HCT116 (cell line): Measurements from ENCODE around the gene MRPS18C. TPM values are rescaled to one million over a fixed set of nuclear protein-coding genes. Genes with fewer than 3 reads are reported as not detected.
"Not testable (repeated sequence)": the region's sequence is repeated elsewhere in the genome, so short reads cannot be mapped to it uniquely, and the experiment has no call there.

ENCODE experiments used
- ATAC-seq: fragments of 200-7000 bp; cut with Tn5 transposase; 2 replicates; pipeline ENCODE4 v1.9.1; 2020; ENCODE audit warnings: mild to moderate bottlenecking, moderate library complexity
- BruUV-seq: library from RNA; stranded (reverse); fragments of 400-500 nt; replicated peaks from 2 replicates; lab custom pipeline; 2021; lab: Mats Ljungman, UMichigan
- CTCF ChIA-PET: fragments of 300-600 bp; sonication (Branson Sonifier 250); formaldehyde crosslinking; loops from one replicate; lab custom pipeline; 2021; ENCODE audit warnings: antibody characterized with exemption; lab: Charles Lee
- POLR2A ChIA-PET: fragments of 300-600, 350-600 bp; sonication (Branson Sonifier 250); formaldehyde crosslinking; loops from one replicate; lab custom pipeline; 2021; ENCODE audit warnings: antibody characterized with exemption; lab: Charles Lee
- RAD21 ChIA-PET, 2 experiments: fragments of 300-600 bp; sonication (Branson Sonifier 250); formaldehyde crosslinking; loops; one replicate each; lab custom pipeline; 2023; ENCODE audit warnings: low total read pairs in 2 of 2; ENCODE audit not compliant: uncharacterized antibody in 2 of 2, unreplicated experiment in 2 of 2, low non-redundant PET in 1 of 2; lab: Charles Lee
- DNase-seq: peaks from one replicate; pipeline ENCODE4 v3.0.0-alpha.2; 2010; ENCODE audit warnings: low read depth, low spot score
- H2AFZ ChIP-seq: fragments of 200-600 bp; shearing (Covaris generic), sonication (generic); 2 replicates; pipeline ENCODE4 v1.6.1; 2017; ENCODE audit warnings: low read depth, mixed run types, mixed read lengths, antibody characterized with exemption, low read length; ENCODE audit not compliant: poor library complexity, severe bottlenecking
- H3K27ac ChIP-seq: 2 replicates; pipeline ENCODE4 v1.5.1; 2012; ENCODE audit warnings: low read depth, low read length
- H3K27me3 ChIP-seq: fragments of 200-600 bp; sonication (generic); 2 replicates; pipeline ENCODE4 v1.6.1; 2016; ENCODE audit warnings: mixed run types, low read length, mixed read lengths; ENCODE audit not compliant: insufficient read depth
- H3K36me3 ChIP-seq, 2 experiments: fragments of 200-500 bp in 1 of 2; fragments of 200-600 bp in 1 of 2; sonication (Bioruptor generic) in 1 of 2; sonication (generic) in 1 of 2; 2 replicates each; pipeline versions ENCODE4 v1.5.1 to v1.6.1; 2014 to 2016; ENCODE audit warnings: low read length in 2 of 2, inconsistent platforms in 1 of 2, mixed read lengths in 1 of 2, mixed run types in 1 of 2; ENCODE audit not compliant: insufficient read depth in 2 of 2, control insufficient read depth in 1 of 2
- H3K4me1 ChIP-seq, 2 experiments: fragments of 200-600 bp in 1 of 2; sonication (generic) in 1 of 2; 2 replicates each; pipeline versions ENCODE4 v1.5.1 to v1.6.1; 2012 to 2017; ENCODE audit warnings: low read length in 2 of 2, inconsistent platforms in 1 of 2, mild to moderate bottlenecking in 1 of 2, mixed read lengths in 1 of 2, mixed run types in 1 of 2, moderate library complexity in 1 of 2; ENCODE audit not compliant: insufficient read depth in 2 of 2, control insufficient read depth in 1 of 2
- H3K4me2 ChIP-seq: fragments of 200-600 bp; sonication (generic); 2 replicates; pipeline ENCODE4 v1.6.1; 2017; ENCODE audit warnings: mixed run types, low read length, mixed read lengths
- H3K4me3 ChIP-seq, 2 experiments: fragments of 200-600 bp in 1 of 2; sonication (generic) in 1 of 2; replicated peaks in 1 of 2; 2 replicates each; pipeline ENCODE4 v1.5.1; 2011 to 2016; ENCODE audit warnings: low read length in 2 of 2, control low read depth in 1 of 2, low read depth in 1 of 2, mild to moderate bottlenecking in 1 of 2, mixed read lengths in 1 of 2, mixed run types in 1 of 2
- H3K79me2 ChIP-seq: fragments of 200-600 bp; sonication (generic); 2 replicates; pipeline ENCODE4 v1.6.1; 2017; ENCODE audit warnings: mild to moderate bottlenecking, mixed run types, low read length, moderate library complexity, mixed read lengths; ENCODE audit not compliant: insufficient read depth
- H3K9ac ChIP-seq: fragments of 200-600 bp; sonication (generic); 2 replicates; pipeline ENCODE4 v1.6.1; 2016; ENCODE audit warnings: low read length, mixed read lengths
- H3K9me2 ChIP-seq: fragments of 200-600 bp; sonication (generic), shearing (Covaris generic); 2 replicates; pipeline ENCODE4 v1.6.1; 2017; ENCODE audit warnings: mixed run types, mild to moderate bottlenecking, moderate library complexity; ENCODE audit not compliant: insufficient read depth
- H3K9me3 ChIP-seq, 2 experiments: fragments of 200-500 bp in 1 of 2; fragments of 200-600 bp in 1 of 2; sonication (Bioruptor generic) in 1 of 2; sonication (generic) in 1 of 2; 2 replicates each; pipeline ENCODE4 v1.6.1; 2014 to 2017; ENCODE audit warnings: low read length in 2 of 2, mixed read lengths in 2 of 2, inconsistent platforms in 1 of 2, low read depth in 1 of 2, mild to moderate bottlenecking in 1 of 2, mixed run types in 1 of 2, moderate library complexity in 1 of 2; ENCODE audit not compliant: control insufficient read depth in 1 of 2, insufficient read depth in 1 of 2
- H4K20me1 ChIP-seq: fragments of 200-600 bp; sonication (generic), shearing (Covaris generic); 2 replicates; pipeline ENCODE4 v1.6.1; 2017; ENCODE audit warnings: mixed run types, mild to moderate bottlenecking, moderate library complexity; ENCODE audit not compliant: insufficient read depth
- FOSL1 ChIP-seq: IDR thresholded peaks from 2 replicates; pipeline ENCODE4 v1.6.1; 2012; ENCODE audit warnings: low read depth
- RAD21 ChIP-seq: IDR thresholded peaks from 2 replicates; pipeline ENCODE4 v1.6.1; 2012; ENCODE audit warnings: low read depth, mild to moderate bottlenecking
- YY1 ChIP-seq: IDR thresholded peaks from 2 replicates; pipeline ENCODE4 v1.6.1; 2011; ENCODE audit warnings: low read length, low read depth, moderate library complexity, mild to moderate bottlenecking; ENCODE audit not compliant: insufficient replicate concordance; ENCODE audit errors: extremely low read depth
- intact Hi-C: fragments of 100-400 bp; cut with micrococcal nuclease; formaldehyde crosslinking; loops from 2 replicates; pipeline ENCODE4 v1.10.0; 2022
- total RNA-seq: library from RNA; stranded (reverse); gene quantifications from one replicate; pipeline ENCODE4 v1.2.1, GENCODE V29; 2021; ENCODE audit not compliant: unreplicated experiment
- TF ChIP-seq, protein P1 (sequence below), 3 experiments: fragments of 200-600 bp in 1 of 3; sonication (generic) in 1 of 3; IDR thresholded peaks in 2 of 3; conservative IDR thresholded peaks in 1 of 3; 2 replicates each; pipeline ENCODE4 v1.5.1; 2012 to 2017; ENCODE audit warnings: low read depth in 2 of 3, low read length in 2 of 3, antibody characterized with exemption in 1 of 3, borderline replicate concordance in 1 of 3, control low read depth in 1 of 3, mild to moderate bottlenecking in 1 of 3, mixed read lengths in 1 of 3, mixed run types in 1 of 3, moderate library complexity in 1 of 3; ENCODE audit not compliant: insufficient read depth in 1 of 3

Gene MRPS18C
- total RNA-seq, 1 experiment from 2014 or later: 59.1 TPM

DNA sequence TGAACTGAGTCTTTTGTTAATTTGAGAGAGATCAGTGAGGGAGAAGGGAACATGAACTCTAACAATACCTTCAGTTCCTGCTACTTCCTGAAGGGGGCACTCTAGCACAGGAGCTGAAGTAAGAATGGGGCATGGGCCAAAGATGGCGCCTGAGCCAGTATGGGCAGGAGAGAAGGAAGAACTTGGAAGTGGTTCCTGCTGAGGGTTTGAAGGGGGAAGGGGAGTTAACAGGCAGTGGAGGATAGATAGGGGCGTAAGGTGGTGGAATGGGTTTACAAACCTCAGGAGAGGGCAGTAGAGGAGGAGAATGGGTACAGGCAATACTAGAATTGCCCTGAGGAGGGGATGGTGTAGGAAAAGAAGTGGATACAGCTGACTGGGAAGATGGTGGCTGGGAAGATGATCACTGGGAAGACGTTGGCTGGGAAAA, 53.3 kb downstream of the MRPS18C start:
- RAD21 ChIA-PET, H3K27me3 ChIP-seq, POLR2A ChIA-PET, H3K4me2 ChIP-seq, H3K9ac ChIP-seq, BruUV-seq, H3K9me2 ChIP-seq, H3K27ac ChIP-seq, H3K79me2 ChIP-seq, H3K9me3 ChIP-seq, H4K20me1 ChIP-seq, H3K4me1 ChIP-seq, H3K4me3 ChIP-seq, H3K36me3 ChIP-seq: not testable (repeated sequence)
- H2AFZ ChIP-seq: peak overlapping the region; percentile 80
- TF ChIP-seq, protein P1, sequence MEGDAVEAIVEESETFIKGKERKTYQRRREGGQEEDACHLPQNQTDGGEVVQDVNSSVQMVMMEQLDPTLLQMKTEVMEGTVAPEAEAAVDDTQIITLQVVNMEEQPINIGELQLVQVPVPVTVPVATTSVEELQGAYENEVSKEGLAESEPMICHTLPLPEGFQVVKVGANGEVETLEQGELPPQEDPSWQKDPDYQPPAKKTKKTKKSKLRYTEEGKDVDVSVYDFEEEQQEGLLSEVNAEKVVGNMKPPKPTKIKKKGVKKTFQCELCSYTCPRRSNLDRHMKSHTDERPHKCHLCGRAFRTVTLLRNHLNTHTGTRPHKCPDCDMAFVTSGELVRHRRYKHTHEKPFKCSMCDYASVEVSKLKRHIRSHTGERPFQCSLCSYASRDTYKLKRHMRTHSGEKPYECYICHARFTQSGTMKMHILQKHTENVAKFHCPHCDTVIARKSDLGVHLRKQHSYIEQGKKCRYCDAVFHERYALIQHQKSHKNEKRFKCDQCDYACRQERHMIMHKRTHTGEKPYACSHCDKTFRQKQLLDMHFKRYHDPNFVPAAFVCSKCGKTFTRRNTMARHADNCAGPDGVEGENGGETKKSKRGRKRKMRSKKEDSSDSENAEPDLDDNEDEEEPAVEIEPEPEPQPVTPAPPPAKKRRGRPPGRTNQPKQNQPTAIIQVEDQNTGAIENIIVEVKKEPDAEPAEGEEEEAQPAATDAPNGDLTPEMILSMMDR (IDR thresholded peaks at IDR 0.05 in 2 of 3, conservative IDR thresholded peaks at IDR 0.05 in 1 of 3; ENCODE audit: borderline replicate concordance in 1 of 3, insufficient read depth in 1 of 3, low read depth in 2 of 3, low read length in 2 of 3): peak; percentile 75 to 86 (median 83)
- TF ChIP-seq RAD21 (peak; percentile 92), YY1 (peak; percentile 92)
- ATAC-seq: peak; percentile 82
- intact Hi-C loops: loop anchor here (1.0 to 10.0 kb wide), 3 partner anchors 74 to 996 kb away; no protein-coding TSS in a partner anchor
- CTCF ChIA-PET: interaction anchor here (0.8 to 2.1 kb wide), 7 partner anchors 9 to 136 kb away, joined by 3 to 10 read pairs (median 6); no protein-coding TSS in a partner anchor
- DNase-seq: peak; percentile 52

DNA sequence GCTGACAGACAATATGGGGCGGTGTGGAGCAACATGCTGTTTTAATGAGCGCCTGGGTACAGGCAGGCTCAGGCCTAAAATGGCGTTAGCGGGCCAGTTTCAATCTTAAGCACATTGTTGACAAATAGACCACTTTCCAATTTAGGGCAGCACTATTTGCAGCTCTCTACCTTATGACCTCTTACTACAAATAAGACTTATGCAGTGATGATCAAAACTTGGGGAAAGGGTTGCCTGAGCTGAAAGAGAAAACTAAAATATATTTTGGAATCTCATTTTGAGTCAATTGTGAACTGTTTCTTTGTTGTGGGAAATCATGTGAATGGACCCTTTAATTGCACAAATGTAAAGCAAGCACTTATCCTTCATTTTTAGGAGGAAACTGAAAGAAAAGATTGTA, 54.6 kb downstream of the MRPS18C start:
- ChIA-PET CTCF (interaction anchor here (1.5 kb wide), 1 partner anchor 133 kb away, joined by 5 read pairs; no protein-coding TSS in a partner anchor), RAD21 (no interaction called here), POLR2A (no interaction called here)
- no peak overlapping the region for H3K4me2 ChIP-seq
- DNase-seq (no peak), ATAC-seq (no peak)
- intact Hi-C loops: no loop called here
- H3K9me2 ChIP-seq: no peaks in the 10 kb centered on the region
- H2AFZ ChIP-seq: no peak overlapping the region
- no peak overlapping the region for H3K9ac ChIP-seq
- BruUV-seq: no TSS peak
- no peaks in the 10 kb centered on the region for H3K27me3 ChIP-seq
- no peaks in the 10 kb centered on the region for H3K9me3 ChIP-seq
- no peak overlapping the region for H3K27ac ChIP-seq
- 0 out of 4 replicates have a peak, but pooled peaks cover 0 to 2% of the 10 kb centered on the region in 2 experiments for H3K4me1 ChIP-seq
- no peaks in the 10 kb centered on the region for H4K20me1 ChIP-seq
- no peak for TF ChIP-seq FOSL1
- TF ChIP-seq, all 23 proteins: peak for 0
- no peaks in the 10 kb centered on the region for H3K36me3 ChIP-seq
- no peak overlapping the region for H3K4me3 ChIP-seq
- no peaks in the 10 kb centered on the region for H3K79me2 ChIP-seq

Other genes with a start within 250 kb of the MRPS18C start
- gene COQ2, start 171.3 kb upstream of the MRPS18C start, total RNA-seq: 20.6 TPM
- gene HPSE, start 121.2 kb upstream of the MRPS18C start, total RNA-seq: 12.6 TPM
- gene HELQ, start 235 bp upstream of the MRPS18C start, total RNA-seq: 14.6 TPM
- 23.3 TPM for gene ABRAXAS1, start 29.0 kb downstream of the MRPS18C start, total RNA-seq
- gene GPAT3, start 80.0 kb downstream of the MRPS18C start, total RNA-seq: 36.7 TPM